Measurements from ENCODE around the gene ISLR.
"Not testable (repeated sequence)": the region's sequence is repeated elsewhere in the genome, so short reads cannot be mapped to it uniquely, and the experiment has no call there.

ISLR gene

DNA sequence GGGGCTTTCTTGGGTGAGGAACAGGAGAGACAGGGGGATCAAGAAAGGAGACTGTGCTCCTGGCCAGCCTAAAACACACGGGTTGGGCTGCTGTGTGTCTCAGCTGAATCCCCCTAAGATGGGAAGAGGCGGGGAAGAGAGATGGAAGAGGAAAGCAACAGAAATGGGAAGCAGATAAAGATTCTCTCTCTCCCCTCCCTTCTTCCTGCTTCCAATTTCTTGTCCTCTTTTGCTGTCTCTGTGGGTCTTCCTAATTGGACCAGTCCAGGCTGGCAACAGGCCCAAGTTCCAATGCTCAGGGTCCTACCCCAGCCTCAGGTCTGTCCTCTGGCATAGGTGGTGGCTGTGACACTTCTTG, 36.0 kb upstream of the ISLR start:
- DNase-seq, result no peak

DNA sequence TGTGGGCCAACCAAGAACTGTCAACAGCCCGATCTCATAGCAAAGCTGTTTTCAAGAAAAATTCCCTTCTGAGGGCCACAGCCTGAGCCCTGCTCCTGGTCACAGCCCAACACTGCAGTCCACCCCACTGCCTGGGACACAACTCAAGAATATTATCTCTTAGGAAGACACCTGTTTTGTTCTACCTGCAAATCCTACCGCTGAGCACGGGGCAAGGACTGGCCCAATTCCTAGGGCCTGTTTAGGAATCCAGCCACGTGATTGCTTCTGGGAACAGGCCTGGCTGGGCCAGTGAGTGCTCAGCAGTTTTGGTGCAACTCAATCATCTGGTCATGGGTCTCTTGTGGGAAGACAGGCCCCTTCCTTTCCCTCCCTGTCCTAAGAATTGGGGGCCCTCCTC, 34.9 kb upstream of the ISLR start:
- no peak for DNase-seq

DNA sequence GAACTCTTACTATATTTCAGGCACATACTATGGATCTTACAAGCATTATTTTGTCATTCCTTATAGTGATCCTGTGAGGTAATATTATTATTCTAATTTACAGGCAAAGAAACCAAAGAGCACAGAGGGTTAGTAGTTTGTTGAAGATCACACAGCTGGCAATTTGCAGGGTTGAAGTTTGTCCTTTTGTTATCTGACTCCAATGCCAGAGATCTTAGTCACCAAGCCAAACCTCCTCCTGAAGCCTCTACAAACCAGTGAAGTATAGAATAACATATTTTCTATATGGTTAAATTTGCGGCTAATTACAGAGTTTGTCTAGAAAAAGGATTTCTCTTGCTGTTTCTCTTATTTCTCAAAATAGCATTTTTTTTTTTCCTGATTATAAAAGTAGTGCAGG, 31.9 kb upstream of the ISLR start:
- DNase-seq, result no peak

DNA sequence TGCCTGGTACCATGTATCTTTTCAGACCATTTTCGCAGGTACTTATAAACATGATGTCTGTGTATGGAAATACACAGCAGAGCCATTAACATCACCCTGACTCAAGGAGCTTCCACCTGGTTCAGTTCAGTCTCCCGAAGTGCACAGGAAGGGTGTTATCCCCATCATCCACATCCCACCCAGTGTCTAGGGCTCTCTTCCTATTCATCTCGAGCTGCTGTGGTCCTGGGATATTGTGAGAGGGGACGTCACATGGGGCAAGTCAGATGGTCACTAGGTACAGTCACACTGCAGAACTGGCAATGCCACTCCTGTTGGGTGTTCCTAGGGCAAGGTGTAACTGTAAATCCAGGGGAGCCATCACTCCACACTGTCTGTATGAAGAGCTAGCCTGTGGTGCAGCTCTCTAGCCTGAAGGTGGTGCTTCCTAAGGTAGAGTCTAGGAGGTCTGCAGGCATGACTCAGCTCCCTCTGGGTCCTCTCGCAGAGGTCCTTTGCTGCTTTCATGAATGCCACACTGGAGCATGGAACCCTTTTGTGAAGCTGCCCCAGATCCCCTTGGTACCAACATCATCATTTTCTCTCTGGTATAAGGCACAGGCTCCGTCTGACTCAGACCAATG, 29.2 kb upstream of the ISLR start:
- DNase-seq, result no peak

DNA sequence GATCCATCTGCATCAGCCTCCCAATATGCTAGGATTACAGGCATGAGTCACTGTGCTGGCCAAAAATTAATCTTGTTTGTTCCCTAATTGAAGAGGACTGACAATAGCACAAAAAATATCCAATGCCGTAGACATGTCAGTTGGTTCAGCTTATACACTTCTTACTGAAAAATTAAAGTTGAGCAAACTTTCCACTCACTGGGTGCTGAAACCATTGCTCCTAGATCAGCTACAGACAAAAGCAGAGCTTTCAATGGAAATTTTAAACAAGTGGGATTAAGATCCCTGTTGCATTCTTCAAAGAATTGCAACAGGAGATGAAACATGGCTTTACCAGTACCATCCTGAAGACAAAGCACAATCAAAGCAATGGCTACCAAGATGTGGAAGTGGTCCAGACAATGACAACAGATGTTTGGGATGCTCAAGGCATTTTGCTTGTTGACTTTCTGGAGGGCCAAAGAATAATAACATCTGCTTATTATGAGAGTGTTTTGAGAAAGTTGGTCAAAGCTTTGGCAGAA, 27.2 kb upstream of the ISLR start:
- DNase-seq, result no peak

DNA sequence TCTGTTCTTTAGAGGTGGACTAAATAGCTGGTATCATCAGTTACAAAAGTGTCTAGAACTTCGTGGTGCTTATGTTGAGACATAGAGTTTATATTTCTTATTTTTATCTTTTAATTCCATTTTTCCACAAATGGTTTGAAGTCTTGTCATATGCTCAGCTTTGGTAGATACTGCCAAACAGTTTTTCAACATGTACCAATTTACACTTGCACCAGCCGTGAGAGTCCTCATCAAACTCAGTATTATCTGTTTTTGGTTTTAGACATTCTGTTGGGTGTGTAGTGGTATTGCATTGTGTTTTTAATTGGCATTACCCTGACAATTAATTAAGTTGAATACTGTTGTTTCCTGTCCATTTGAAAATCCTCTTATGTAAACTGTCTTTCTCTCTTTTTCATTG, 26.5 kb upstream of the ISLR start:
- no peak for DNase-seq

DNA sequence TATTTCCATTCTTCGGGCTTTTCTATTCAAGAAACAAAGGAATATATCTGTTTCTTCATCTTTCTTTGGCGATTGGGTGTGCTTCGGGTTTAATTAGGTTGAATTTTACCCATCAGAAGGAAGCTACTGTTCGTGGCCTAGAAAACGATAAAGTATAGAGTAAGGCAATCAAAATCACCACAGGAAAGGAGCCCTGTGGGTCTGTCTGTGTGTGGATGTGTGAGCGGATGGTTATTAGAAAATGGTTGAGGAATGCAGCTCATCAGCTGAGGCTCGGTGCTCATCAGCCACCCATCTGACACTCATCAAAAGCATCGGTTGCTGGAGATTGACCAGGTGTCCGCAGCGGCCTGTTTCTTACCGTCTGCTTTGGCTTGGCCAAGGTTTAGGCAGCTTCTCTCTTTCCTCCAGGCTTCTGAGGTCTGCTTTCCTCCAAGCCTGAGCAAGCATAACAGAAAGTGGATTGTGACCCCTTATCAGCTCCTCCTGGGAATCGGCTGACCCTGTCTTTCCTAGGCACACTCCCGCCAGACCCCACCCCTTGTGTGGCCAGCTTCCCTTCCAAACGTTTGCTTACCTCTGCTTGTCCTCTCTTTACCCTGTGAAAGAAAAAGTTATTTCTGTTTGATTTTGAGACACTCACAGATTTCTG, 17.6 kb upstream of the ISLR start:
- DNase-seq, result no peak

DNA sequence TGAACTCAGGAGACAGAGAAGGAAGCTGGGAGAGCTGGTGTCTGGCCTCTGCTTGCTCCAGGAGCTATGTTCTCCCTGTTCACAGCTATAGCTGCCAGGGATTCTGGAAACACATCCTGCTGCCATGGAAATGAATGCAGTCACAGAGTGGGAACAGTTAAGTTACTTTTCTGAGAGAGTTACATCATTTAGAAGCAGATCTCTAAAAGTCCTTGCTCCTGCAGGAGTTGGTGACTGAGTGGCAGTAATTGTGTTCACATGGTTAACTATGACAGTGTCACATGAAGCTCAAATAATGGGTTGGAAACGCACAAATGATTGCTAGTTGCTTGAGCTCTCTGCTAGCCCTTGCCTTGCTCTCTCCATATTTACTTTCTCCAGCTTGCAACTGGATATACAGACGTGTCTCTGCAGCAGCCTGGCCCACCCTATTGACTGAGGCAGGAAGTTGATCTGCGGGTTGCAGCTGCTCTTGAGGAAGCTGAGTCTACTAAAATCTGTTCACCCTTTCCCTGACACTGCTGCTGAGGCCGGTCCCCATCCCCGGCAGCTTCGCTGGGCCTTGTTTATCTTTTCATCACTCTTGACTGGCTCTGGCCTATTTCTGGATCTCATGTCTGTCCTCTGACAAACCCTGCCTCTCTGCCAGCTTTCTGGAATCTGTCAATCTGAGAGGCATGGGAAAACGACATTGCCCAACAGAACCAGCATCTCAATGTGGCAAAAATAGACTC, 16.7 kb upstream of the ISLR start:
- DNase-seq, result no peak

DNA sequence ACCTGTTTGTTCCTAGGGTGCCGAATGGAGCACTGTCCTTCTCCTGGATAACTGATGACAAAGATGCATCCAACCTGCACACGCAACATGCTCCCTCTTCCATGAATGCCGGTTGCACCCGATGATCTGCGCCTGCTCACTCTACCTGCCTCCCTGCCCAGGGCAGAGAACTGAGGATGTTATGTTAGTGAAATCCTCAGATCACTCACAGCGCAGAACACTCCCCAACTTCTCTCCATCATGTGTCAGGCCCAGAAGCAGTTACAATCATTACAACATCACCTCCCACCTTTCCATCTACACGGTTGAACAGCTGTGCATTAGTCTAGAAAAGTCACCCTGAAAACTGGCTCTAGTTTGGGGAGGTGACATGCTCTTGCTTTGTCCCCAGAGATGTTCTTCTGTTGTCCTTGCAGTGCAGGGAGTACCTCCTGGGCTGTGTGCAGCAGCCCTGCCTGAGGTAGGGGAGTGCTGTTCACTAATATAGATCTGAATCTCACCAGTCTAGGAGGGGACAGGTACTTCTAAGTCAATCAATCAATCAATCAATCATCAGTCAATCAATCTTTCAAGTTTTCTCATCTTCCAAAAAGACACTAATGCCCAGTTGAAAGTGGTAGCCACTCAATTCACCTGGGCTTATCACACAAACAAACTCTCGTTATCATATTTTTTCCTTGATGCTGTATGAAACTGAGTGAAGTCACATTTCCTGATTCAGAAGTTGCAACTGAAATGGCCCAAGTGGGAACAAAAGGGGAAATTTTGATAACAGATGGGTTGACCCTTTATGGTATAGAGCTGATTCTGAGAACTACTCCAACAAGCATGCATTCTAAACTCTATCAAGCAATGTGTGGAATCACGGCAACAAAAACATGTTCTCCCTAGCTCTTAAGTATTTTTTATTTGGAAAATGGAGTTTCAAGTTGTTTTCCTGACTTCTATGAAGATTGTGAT, 15.4 kb upstream of the ISLR start:
- no peak for DNase-seq

DNA sequence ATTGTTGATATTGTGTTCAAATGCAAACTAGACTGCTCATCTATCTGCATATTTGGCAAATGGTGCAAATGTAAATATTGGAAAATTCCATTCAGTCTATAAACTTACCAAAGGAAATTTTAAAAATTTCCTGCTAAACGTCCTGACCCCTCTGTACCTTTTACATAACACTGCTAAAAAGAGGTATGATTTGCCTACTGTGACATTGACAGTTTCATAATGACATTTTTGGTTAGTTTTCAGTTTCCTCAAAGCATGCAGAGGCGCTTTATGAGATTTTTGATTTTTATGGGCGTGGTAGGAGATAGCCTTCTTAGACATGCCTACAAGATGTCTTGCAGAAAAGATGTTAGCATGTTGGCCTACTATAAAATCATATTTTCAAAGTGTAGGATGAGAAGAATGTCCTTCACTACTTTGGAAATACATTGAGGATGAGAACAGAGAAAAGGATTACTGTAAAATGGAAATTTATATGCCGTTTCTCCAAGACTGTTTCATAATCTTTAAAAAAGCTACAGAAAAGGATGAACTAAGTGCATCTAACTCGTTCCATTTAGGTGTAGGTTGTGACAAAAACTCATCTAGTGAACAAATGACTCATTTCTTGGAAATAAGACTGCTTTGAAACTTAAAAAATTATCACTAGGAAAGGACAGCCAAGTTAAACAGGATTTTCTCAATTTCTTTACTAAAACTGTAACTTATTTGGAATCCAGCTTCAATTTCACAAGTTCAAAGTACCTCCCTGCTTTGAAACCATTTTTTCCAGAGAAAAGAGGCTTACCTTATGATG, 14.5 kb upstream of the ISLR start:
- DNase-seq, result no peak

DNA sequence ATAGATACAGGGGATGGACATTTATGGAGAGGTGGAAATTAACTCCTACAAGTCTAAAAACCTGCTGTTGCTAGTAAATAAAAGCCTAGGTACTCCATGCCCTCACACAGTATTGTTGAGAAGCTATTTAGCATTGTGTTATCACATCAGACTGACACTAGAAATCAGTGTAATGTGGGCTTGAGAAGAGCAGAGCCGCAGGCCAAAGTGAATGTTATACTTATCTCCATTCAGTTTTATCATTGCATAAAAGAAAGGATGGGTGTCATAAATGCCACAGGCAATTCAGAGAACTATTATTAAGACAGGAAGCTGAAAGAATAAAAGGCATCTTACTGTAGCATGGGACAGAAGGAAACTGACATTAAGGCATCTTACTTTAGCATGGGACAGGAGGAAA, 13.7 kb upstream of the ISLR start:
- DNase-seq, result no peak

DNA sequence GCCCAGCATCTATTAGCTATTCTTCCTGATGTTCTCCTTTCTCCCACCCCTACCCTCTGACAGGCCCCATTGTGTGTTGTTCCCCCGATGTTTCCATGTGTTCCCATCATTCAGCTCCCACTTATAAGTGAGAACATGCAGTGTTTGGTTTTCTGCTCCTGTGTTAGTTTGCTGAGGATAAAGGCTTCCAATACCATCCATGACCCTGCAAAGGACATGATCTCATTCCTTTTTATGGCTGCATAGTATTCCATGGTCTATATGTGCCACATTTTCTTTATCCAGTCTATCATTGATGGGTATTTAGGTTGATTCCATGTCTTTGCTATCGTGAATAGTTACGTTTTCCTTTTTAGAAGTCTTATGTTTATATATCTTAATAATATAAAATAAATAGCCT, 13.1 kb upstream of the ISLR start:
- DNase-seq, result not testable (repeated sequence)

DNA sequence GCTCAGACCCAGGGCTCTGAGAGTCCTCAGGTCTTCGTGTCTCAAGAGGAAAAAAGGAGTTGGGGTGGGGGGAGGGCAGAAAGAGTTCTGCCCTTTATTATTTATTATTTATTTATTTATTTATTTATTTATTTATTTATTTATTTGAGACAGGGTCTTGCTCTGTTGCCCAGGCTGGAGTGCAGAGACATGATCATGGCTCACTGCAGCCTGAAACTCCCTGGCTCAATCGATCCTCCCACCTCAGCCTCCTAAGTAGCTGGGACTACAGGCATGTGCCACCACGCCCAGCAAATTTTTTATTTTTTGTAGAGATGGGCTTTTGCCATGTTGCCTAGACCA, 11.3 kb upstream of the ISLR start:
- DNase-seq, result not testable (repeated sequence)

DNA sequence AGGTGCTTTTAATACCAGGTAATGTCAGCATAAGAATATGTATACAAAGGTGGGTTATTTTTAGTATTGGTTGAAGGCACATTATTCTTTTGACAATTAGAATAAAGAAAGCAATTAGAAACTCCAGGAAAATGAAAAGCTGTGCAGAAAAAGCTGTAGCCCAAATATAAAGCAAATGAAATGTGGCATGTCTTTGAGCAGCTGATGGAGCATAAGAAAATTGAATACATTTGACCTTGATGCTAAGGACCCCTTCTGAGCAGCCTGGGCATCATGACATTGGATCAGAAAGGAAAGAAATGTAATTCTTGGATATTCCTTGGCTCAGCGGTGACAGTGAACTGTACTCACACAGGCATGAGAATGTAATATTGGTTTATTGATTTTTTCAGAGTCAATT, 8.0 kb upstream of the ISLR start:
- DNase-seq, result no peak

DNA sequence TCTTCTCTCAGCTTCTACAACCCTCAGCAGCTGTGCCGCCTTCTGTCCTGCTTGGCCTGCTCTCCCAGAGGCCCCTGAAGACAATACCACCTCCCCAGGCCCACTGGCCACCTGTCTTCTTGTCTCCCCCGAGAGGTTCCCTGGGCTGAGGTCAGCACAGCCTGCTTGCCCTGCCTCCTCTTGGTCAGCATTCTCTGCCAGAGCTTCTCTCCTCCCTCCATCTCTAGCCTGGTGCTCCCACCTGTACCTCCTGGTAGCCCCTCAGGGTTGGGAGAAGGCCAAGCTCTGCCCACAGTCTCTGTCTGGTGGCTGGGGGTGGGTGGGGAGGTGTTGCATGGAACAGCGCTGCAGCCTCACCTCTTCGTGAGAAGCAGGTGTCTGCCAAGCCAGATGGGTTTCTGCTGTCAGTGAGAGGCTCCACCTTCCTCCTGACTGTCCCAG, 5.6 kb upstream of the ISLR start:
- no peak for DNase-seq

DNA sequence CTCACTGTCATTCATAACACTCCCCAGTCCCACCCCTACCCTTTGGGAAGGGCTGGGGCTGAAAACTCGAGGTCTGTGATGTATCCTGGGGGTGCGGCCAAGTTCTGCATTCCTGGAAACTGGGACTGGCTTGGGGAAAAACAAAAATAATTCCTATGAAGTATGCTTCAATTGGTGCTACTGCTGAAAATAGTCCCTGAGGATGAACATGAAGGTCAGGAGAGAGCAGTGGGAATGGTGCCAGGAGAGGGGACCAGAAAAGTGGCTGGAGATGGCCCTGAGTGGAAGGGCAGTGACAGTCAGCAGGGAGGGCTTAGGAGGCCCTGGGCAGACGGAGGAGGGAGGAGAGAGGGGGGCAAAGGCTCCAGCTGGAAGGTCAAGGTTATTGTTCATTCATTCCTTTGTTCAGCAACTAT, 4.8 kb upstream of the ISLR start:
- no peak for DNase-seq

DNA sequence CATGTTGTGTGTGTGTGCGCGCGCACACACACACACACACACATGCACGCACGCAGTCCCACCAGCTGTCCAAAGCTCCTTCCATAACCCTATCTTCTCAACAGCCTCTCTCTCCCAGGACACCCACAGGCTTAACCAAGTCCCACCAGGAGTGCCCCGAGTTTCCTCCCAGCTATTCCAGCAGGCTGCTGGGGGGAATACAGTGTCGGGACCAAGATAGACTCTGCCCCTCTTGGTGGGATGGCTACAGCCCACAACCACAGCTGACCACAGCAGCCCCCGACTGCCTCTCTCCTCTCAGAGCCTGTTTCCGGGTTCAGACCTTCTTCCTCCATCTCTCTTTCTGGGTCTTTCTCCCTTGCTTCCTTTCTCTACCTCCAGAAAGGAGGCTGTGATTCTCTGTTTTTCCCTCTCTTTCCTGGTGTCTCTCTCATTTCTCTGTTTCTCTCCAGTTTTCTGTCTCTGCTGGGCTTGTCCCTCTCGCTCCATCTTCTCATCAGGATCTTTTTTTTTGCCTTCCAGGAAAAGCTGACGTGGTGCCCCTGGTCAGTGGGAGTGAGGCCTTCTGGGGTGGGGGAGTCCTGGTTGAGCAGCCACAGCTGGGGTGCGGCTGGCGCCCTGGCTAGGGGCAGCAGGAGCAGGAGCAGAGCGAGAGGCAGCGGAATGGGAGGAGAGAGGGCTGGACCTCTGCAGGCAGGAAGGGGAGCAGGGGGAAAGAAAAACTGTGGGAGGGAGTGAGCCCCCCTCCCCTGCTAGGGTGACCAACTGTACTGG, 3.3 kb upstream of the ISLR start:
- DNase-seq, result no peak

DNA sequence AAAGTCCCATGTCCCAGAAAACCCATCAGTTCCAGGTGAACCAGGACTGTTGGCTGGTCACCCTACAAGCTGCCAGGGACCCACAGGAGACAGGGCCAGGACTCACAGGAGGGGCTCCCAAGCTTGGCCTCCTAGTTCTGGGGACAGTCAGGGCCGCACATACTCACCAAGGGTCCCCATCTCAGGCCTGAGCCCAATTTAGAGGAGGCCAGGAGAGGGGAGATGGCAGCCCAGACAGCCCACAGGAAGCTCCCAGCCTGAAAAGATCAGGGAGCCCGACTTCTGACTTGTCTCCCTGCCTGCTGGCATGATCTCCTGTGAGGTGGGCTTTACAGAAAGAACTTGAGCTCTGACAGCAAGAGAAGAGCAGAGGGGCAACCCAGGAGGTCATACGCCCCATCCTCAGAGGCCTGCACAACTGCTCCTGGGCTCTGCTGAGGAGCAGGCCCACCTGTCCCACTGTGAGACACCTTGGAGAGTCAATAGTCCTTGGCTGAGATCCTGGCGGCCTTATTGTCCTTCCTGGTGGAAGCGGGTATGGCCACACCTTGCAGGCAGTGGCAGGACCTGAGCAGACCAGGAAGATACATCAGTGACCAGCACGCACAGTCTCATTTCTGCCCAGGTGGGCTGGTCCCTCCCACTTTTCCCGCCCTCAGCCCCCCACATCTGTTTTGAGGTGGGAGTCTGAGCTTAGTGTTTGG, 2.5 kb upstream of the ISLR start:
- DNase-seq, result no peak

DNA sequence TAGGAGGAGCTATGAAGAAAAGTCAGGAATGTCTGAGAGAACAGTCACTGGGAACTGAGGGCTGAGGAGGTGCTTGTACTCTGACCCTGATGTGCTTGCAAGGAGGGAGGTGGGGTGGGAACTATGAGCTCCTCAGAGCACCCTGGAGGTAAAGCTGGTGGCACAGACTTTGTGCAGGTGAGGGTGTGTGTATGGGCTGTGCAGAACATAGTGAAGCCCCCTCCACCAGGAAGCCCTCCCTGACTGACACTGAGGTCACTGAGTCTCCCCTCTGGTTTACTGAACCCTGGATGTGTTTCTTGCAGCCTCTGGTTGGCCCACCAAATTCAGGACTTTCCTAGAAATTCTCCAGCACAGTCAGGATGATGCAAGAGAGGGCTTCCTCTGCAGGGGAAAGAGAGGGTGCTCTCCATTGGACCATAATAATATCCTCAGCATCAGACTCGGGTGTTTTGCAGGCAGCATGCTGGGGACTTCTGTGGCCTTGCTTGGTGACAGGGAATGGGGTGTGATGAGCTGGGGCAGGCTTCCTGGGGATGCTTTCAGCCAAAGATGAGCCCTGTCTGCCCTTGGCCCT, 1.5 kb upstream of the ISLR start:
- no peak for DNase-seq

DNA sequence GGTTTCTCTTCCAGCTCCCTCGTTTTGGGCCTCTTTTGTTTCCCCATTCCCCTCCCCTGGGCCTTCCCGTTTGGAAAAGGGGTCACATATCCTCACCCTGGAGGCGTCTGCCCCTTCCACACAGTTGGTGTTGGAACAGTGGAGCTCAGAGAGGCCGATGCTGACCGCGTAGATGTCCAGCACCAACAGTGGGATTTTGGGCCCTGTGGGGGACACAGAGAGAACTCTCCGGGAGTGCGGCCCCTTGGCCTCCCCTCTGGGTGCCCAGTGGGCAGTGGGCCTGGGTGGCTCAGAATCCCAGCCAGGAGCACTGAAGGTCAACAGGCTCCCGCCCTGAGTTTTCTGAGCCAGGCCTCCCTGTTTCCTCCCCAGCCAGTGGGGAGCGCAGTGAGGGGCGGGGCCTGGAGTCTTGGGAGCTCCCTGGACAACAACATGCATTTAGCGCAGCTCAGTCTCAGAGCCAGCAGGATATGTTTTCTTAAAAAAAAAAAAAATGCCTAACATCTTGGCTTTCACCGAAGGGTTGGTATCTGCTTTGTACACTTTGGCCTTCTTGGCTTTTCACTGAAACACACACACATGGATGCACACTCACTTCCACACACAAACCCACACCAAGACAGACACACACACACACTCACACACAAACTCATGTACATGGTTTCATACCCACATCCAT, 670 bp upstream of the ISLR start:
- DNase-seq, result no peak
